Endothelial cell of umbilical vein (primary cell): ENCODE measurements around the gene RASGRF2.

Source experiments
- FOS ChIP-seq: IDR thresholded peaks from 2 replicates; pipeline ENCODE4 v1.6.1; 2011; ENCODE audit warnings: mild to moderate bottlenecking, low read length, moderate library complexity, borderline replicate concordance; ENCODE audit not compliant: insufficient read depth
- TF ChIP-seq, protein P1 (sequence below), 2 donors: IDR thresholded peaks; 1 replicate in 1 of 2; 2 replicates in 1 of 2; pipeline ENCODE4 v1.5.1; 2011; ENCODE audit warnings: low read length in 2 of 2, mild to moderate bottlenecking in 2 of 2, moderate library complexity in 2 of 2, control low read depth in 1 of 2, inconsistent platforms in 1 of 2, low read depth in 1 of 2; ENCODE audit not compliant: insufficient read depth in 1 of 2; ENCODE audit errors: extremely low read depth in 1 of 2

DNA sequence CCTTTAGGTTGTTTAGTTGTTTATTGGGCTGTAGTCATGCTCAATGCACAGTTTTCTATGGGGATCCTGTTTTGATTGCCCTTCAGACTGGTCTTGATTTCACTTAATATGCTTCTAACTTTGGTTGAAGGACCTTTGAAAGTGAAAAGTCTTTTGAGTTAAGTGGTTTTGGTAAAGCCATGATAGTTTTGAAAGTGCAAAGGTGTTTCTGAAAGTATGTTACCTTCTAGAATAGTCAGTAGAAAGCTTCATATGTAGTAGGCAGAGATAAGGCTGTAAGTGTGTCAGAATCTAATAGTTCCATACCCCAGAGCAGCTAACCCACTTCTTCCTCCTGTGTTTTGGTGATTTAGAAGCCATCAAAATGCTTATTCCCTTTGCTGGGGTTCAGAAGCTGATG lies 46.1 kb downstream of the RASGRF2 start:
- no peak for TF ChIP-seq FOS
- TF ChIP-seq, protein P1, sequence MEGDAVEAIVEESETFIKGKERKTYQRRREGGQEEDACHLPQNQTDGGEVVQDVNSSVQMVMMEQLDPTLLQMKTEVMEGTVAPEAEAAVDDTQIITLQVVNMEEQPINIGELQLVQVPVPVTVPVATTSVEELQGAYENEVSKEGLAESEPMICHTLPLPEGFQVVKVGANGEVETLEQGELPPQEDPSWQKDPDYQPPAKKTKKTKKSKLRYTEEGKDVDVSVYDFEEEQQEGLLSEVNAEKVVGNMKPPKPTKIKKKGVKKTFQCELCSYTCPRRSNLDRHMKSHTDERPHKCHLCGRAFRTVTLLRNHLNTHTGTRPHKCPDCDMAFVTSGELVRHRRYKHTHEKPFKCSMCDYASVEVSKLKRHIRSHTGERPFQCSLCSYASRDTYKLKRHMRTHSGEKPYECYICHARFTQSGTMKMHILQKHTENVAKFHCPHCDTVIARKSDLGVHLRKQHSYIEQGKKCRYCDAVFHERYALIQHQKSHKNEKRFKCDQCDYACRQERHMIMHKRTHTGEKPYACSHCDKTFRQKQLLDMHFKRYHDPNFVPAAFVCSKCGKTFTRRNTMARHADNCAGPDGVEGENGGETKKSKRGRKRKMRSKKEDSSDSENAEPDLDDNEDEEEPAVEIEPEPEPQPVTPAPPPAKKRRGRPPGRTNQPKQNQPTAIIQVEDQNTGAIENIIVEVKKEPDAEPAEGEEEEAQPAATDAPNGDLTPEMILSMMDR (IDR thresholded peaks at IDR 0.05; ENCODE audit: extremely low read depth in 1 of 2, insufficient read depth in 1 of 2, low read depth in 1 of 2, low read length in 2 of 2) = no peak
